HepG2 (cell line): ENCODE measurements around the gene ILRUN.

Source experiments
- CBX1 ChIP-seq: IDR thresholded peaks from one replicate; pipeline ENCODE4 v1.6.1; 2016; ENCODE audit warnings: antibody characterized with exemption, low read depth
- CTCF ChIP-seq: sonication (generic); formaldehyde crosslinking; IDR thresholded peaks from 2 replicates; pipeline ENCODE4 v1.5.0; 2020; ENCODE audit warnings: mild to moderate bottlenecking, missing genetic modification reagents, moderate library complexity
- NR1H2 ChIP-seq: sonication (generic); formaldehyde crosslinking; IDR thresholded peaks from 2 replicates; pipeline ENCODE4 v1.8.1; 2022; ENCODE audit warnings: low read depth, missing genetic modification reagents, borderline replicate concordance
- NR2F2 ChIP-seq: IDR thresholded peaks from 2 replicates; pipeline ENCODE4 v1.6.1; 2012; ENCODE audit warnings: low read depth, inconsistent platforms, borderline replicate concordance
- RAD51 ChIP-seq: fragments of 450-650 bp; IDR thresholded peaks from 2 replicates; pipeline ENCODE4 v1.6.1; 2016; ENCODE audit warnings: borderline replicate concordance
- TP53 ChIP-seq: sonication (generic); formaldehyde crosslinking; conservative IDR thresholded peaks from 2 replicates; pipeline ENCODE4 v1.4.0; 2020; ENCODE audit warnings: missing genetic modification reagents
- WIZ ChIP-seq: sonication (generic); formaldehyde crosslinking; IDR thresholded peaks from 2 replicates; pipeline ENCODE4 v1.5.1; 2020; ENCODE audit warnings: mild to moderate bottlenecking, missing genetic modification reagents
- ZBTB33 ChIP-seq: sonication (generic); formaldehyde crosslinking; IDR thresholded peaks from 2 replicates; pipeline ENCODE4 v1.4.0; 2020; ENCODE audit warnings: missing genetic modification reagents
- ZBTB8A ChIP-seq: sonication (generic); formaldehyde crosslinking; IDR thresholded peaks from 2 replicates; pipeline ENCODE4 v1.4.0; 2020; ENCODE audit warnings: mild to moderate bottlenecking, low read depth, missing genetic modification reagents, borderline replicate concordance
- ZFP41 ChIP-seq: sonication (generic); formaldehyde crosslinking; IDR thresholded peaks from 2 replicates; pipeline ENCODE4 v1.4.0; 2020; ENCODE audit warnings: mild to moderate bottlenecking, missing genetic modification reagents, borderline replicate concordance
- ZFX ChIP-seq: sonication (generic); formaldehyde crosslinking; IDR thresholded peaks from 2 replicates; pipeline ENCODE4 v1.4.0; 2020; ENCODE audit warnings: mild to moderate bottlenecking, low read depth, missing genetic modification reagents, moderate library complexity
- ZNF207 ChIP-seq: fragments of 450-650 bp; IDR thresholded peaks from 2 replicates; pipeline ENCODE4 v1.6.1; 2016; ENCODE audit warnings: antibody characterized with exemption, borderline replicate concordance
- ZNF468 ChIP-seq: sonication (generic); formaldehyde crosslinking; IDR thresholded peaks from 2 replicates; pipeline ENCODE4 v1.8.0; 2022; ENCODE audit warnings: mild to moderate bottlenecking, moderate library complexity, missing genetic modification reagents
- ZNF513 ChIP-seq: sonication (generic); formaldehyde crosslinking; conservative IDR thresholded peaks from 2 replicates; pipeline ENCODE4 v1.5.0; 2020; ENCODE audit warnings: missing genetic modification reagents

GRCh38 chr6:34729631-34730470 is 33.3 kb upstream of the ILRUN start:
- TF ChIP-seq TP53 (CRISPR knock-in tag) (no peak), ZNF513 (no peak), RAD51 (no peak), ZBTB33 (CRISPR knock-in tag) (no peak), WIZ (CRISPR knock-in tag) (no peak), NR1H2 (CRISPR knock-in tag) (no peak), CTCF (CRISPR knock-in tag) (no peak), ZNF207 (no peak), ZNF468 (CRISPR knock-in tag) (no peak), CBX1 (no peak), ZFX (CRISPR knock-in tag) (no peak), NR2F2 (no peak), ZFP41 (CRISPR knock-in tag) (no peak), ZBTB8A (CRISPR knock-in tag) (no peak)
